ENCODE data around the gene FSTL4. TPM values are rescaled to one million over a fixed set of nuclear protein-coding genes. Genes with fewer than 3 reads are reported as not detected.

The FSTL4 gene
- total and polyA plus RNA-seq, 2 donors (not counting 1 experiment from before 2014, with no cell fraction given), result 0.31 to 6.7 TPM

- peaks cover 0 to 8% of the 10 kb centered on the region in 2 donors for H3K4me1 ChIP-seq (ENCODE audit: control insufficient read depth in 2 of 2, insufficient read depth in 2 of 2, low read length in 2 of 2)
- H3K4me3 ChIP-seq (ENCODE audit: control extremely low read depth in 1 of 5, extremely low read depth in 1 of 5, insufficient read depth in 1 of 5, low read depth in 2 of 5, low read length in 4 of 5), result no peak overlapping the region
- no peak overlapping the region for H3K27ac ChIP-seq (ENCODE audit: low read length in 2 of 2)
- Mint-ChIP-seq H3K27me3 (peaks cover 13% of the 10 kb centered on the region), H3K4me1 (peaks cover 6% of the 10 kb centered on the region), H3K27ac (no peak overlapping the region), H3K4me3 (no peak overlapping the region), H3K9me3 (ENCODE audit: insufficient read depth) (no peaks in the 10 kb centered on the region)
- POLR2A ChIA-PET, result no interaction called here
- H2AFZ ChIP-seq (ENCODE audit: insufficient read depth, low read depth, low read length, poor library complexity, severe bottlenecking), result no peak overlapping the region
- 87% methylated on average over 3 of the region's 3 CpGs for WGBS (ENCODE audit: insufficient coverage)
- no peaks in the 10 kb centered on the region for H3K27me3 ChIP-seq (replicated peaks in 1 of 4; ENCODE audit: control extremely low read depth in 1 of 4, control insufficient read depth in 3 of 4, insufficient read depth in 4 of 4, low read length in 3 of 4)
- no peak for DNase-seq
- intact Hi-C loops (cut with micrococcal nuclease), result no loop called here
- no peak overlapping the region for H3K9ac ChIP-seq (ENCODE audit: low read length)
- CTCF ChIA-PET, result interaction anchor here (2.5 kb wide), 1 partner anchor 15 kb away, joined by 8 read pairs; no protein-coding TSS in a partner anchor
- no peaks in the 10 kb centered on the region for H3K79me2 ChIP-seq (ENCODE audit: control insufficient read depth, insufficient read depth, low read length)
- no peaks in the 10 kb centered on the region for H3K36me3 ChIP-seq (replicated peaks in 1 of 2; ENCODE audit: control extremely low read depth in 1 of 2, control insufficient read depth in 1 of 2, extremely low read depth in 1 of 2, insufficient read depth in 2 of 2, low read length in 1 of 2)
- H3K4me2 ChIP-seq (replicated peaks; ENCODE audit: low read depth, low read length, poor library complexity, severe bottlenecking), result no peak overlapping the region
- no peaks in the 10 kb centered on the region for H3K9me3 ChIP-seq (ENCODE audit: control extremely low read depth in 1 of 3, control insufficient read depth in 2 of 3, insufficient read depth in 1 of 3, low read length in 2 of 3)
- no peak for ATAC-seq (ENCODE audit: low read depth)
- TF ChIP-seq CTCF (IDR thresholded peaks at IDR 0.05) (no peak), EZH2 (IDR thresholded peaks at IDR 0.05; ENCODE audit: borderline replicate concordance, insufficient read depth, low read depth, low read length, poor library complexity, severe bottlenecking) (no peak)
- no peaks in the 10 kb centered on the region for H4K20me1 ChIP-seq (ENCODE audit: control insufficient read depth, insufficient read depth, low read length, poor library complexity, severe bottlenecking)
These were observed 173.9 kb downstream of the FSTL4 start for GRCh38 chr5:133438487-133438886.

- H3K9me3 ChIP-seq (ENCODE audit: control extremely low read depth in 1 of 3, control insufficient read depth in 2 of 3, insufficient read depth in 1 of 3, low read length in 2 of 3), result no peaks in the 10 kb centered on the region
- CTCF ChIA-PET, result interaction anchor here (1.5 to 4.9 kb wide), 2 partner anchors 10 to 13 kb away, joined by 3 to 26 read pairs; no protein-coding TSS in a partner anchor
- POLR2A ChIA-PET, result no interaction called here
- peaks cover 0 to 8% of the 10 kb centered on the region in 2 donors for H3K4me1 ChIP-seq (ENCODE audit: control insufficient read depth in 2 of 2, insufficient read depth in 2 of 2, low read length in 2 of 2)
- H3K79me2 ChIP-seq (ENCODE audit: control insufficient read depth, insufficient read depth, low read length), result no peaks in the 10 kb centered on the region
- no peak overlapping the region for H2AFZ ChIP-seq (ENCODE audit: insufficient read depth, low read depth, low read length, poor library complexity, severe bottlenecking)
- intact Hi-C loops (cut with micrococcal nuclease), result no loop called here
- no peaks in the 10 kb centered on the region for H3K36me3 ChIP-seq (replicated peaks in 1 of 2; ENCODE audit: control extremely low read depth in 1 of 2, control insufficient read depth in 1 of 2, extremely low read depth in 1 of 2, insufficient read depth in 2 of 2, low read length in 1 of 2)
- H3K4me3 Mint-ChIP-seq, result no peak overlapping the region
- H3K27me3 Mint-ChIP-seq, result peaks cover 13% of the 10 kb centered on the region
- H3K27me3 ChIP-seq (replicated peaks in 1 of 4; ENCODE audit: control extremely low read depth in 1 of 4, control insufficient read depth in 3 of 4, insufficient read depth in 4 of 4, low read length in 3 of 4), result no peaks in the 10 kb centered on the region
- H3K27ac Mint-ChIP-seq, result no peak overlapping the region
- no peak overlapping the region for H3K4me3 ChIP-seq (ENCODE audit: control extremely low read depth in 1 of 5, extremely low read depth in 1 of 5, insufficient read depth in 1 of 5, low read depth in 2 of 5, low read length in 4 of 5)
- DNase-seq, result no peak
- no peaks in the 10 kb centered on the region for H3K9me3 Mint-ChIP-seq (ENCODE audit: insufficient read depth)
- no peak for TF ChIP-seq CTCF (IDR thresholded peaks at IDR 0.05)
- no peak overlapping the region for H3K4me2 ChIP-seq (replicated peaks; ENCODE audit: low read depth, low read length, poor library complexity, severe bottlenecking)
- no peak overlapping the region for H3K9ac ChIP-seq (ENCODE audit: low read length)
- H3K27ac ChIP-seq (ENCODE audit: low read length in 2 of 2), result no peak overlapping the region
- H4K20me1 ChIP-seq (ENCODE audit: control insufficient read depth, insufficient read depth, low read length, poor library complexity, severe bottlenecking), result no peaks in the 10 kb centered on the region
- H3K4me1 Mint-ChIP-seq, result peaks cover 6% of the 10 kb centered on the region
- ATAC-seq (ENCODE audit: low read depth), result no peak
These were observed 178.0 kb downstream of the FSTL4 start for GRCh38 chr5:133434336-133434735.

Measured in B cell (primary cell).